Measurements from ENCODE around the gene CD7.

Gene CD7

GRCh38 chr17:82328141-82328993 is 11.0 kb upstream of the CD7 start:
- DNase-seq, result no peak

DNA sequence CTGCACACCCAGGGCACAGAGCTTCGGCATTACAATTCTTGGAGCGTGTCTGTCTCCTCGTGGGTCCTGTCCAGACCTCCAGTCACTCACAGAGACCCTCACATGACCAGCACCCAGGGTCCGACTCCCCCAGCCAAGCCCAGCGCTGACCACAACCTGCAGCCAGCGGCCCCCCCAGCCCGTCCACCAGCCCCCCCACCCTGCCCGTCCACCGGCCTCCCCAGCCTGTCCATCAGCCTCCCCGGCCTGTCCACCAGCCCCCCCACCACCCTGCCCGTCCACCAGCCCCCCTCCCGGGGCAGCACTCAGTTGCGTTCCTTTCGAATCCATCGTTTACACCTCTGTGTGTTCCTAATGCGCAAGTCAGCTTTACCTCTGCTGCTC is 10.3 kb upstream of the CD7 start:
- DNase-seq, result no peak

DNA sequence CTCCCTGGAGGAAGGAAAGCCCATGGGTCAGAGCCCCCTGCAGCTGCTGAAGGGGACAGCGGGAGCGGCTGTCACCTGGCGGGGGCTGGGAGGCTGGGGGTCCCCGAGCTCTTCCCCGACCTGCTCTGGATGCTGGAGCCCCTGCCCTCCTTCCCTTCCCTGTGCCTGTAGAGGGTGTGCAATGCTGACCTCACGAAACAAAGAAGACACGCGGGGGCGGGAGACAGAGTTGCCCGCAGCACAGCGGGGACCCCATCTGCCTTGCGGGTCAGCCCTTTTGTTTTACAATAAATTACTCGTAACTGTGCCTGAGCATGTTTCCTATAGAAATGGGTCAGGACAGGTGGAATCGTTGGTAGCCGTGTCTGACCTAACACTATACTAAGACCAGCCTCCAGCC is 9.9 kb upstream of the CD7 start:
- DNase-seq, result no peak

GRCh38 chr17:82325286-82326180 is 8.1 kb upstream of the CD7 start:
- DNase-seq, result no peak

DNA sequence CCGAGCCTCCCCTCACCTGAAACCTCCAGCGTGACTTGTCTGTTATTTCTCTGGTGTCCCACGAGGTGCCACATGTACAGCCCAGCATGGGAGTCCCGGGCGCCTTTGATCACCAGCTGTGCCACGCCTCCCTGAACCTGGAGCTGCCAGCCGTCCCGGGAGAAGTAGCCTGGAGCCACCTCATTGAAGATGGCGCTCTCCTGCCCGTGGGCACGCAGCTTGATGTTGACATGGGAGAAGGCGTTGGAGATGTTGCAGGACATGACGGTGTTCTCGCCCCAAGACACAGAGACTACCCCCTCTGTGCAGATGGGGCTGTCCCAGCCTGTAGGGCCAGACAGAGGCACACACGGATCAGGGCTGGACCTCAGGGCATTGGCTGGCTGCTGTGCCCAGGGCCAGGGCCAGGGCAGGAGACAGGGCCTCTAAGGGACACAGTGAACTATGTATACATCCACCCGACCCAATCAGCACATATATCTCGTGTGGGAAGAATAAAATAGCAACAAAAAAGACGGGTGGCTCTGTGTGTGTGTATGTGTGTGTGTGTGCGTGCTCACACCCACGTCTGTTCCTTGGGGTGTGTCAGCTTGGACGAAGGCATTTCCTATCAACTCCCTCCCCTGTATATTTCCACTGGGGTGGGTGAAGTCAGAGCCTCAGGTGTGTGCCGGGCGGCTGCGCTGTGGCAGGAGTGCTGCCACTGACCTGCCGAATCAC is 7.3 kb upstream of the CD7 start:
- DNase-seq, result no peak

GRCh38 chr17:82323514-82324234 is 6.3 kb upstream of the CD7 start:
- DNase-seq, result no peak

GRCh38 chr17:82322526-82323453 is 5.4 kb upstream of the CD7 start:
- no peak for DNase-seq

DNA sequence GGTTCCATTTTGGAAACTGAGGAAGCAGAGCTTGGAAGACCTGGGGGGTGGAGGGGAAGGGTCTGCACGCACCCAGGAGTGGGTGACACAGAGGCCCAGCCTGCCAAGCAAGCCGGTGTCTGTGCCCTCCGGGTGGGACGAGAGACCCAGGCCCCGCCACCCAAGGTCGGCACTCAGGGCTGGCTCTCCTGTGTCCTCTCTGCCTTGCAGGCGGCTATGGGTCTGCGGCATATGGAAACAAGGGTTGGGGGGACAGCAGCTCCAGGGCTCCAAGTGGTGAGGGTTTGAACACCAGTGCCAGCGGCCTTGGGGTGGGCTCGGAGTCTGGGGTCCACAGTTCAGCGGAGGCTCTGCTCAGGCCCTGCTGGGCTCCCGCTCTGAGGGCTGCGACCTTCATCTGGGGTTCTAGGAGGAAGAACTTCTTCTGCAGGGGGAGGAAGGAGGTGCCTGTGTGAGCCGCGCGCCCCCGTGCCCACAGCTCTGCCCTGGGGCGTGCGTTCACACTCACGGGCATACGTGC is 4.6 kb upstream of the CD7 start:
- no peak for DNase-seq

GRCh38 chr17:82320956-82321927 is 3.8 kb upstream of the CD7 start:
- peak; percentile 79 for DNase-seq

- no peak for DNase-seq
Measured at GRCh38 chr17:82320140-82320840, 2.9 kb upstream of the CD7 start.

- no peak for DNase-seq
Measured at GRCh38 chr17:82319619-82320062, 2.2 kb upstream of the CD7 start.

DNA sequence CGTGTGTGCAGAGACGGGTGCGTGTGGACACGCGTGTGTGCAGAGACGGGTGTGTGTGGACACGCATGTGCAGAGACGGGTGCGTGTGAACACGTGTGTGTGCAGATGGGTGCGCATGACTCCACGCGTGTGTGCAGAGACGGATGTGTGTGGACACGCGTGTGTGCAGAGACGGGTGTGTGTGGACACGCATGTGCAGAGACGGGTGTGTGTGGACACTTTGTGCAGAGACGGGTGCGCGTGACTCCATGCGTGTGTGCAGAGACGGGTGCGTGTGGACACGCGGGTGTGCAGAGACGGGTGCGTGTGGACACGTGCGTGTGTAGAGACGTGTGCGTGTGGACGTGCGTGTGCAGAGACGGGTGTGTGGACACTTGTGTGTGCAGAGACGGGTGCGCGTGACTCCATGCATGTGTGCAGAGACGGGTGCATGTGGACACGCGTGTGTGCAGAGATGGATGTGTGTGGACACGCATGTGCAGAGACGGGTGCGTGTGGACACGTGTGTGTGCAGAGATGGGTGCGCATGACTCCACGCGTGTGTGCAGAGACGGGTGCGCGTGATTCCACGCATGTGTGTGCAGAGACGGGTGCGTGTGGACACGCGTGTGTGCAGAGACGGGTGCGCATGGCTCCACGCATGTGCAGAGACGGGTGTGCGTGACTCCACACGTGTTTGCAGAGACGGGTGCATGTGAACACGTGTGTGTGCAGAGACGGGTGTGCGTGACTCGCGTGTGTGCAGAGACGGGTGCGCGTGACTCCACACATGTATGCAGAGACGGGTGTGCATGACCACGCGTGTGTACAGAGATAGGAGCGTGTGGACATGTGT is 1.6 kb upstream of the CD7 start:
- no peak for DNase-seq

DNA sequence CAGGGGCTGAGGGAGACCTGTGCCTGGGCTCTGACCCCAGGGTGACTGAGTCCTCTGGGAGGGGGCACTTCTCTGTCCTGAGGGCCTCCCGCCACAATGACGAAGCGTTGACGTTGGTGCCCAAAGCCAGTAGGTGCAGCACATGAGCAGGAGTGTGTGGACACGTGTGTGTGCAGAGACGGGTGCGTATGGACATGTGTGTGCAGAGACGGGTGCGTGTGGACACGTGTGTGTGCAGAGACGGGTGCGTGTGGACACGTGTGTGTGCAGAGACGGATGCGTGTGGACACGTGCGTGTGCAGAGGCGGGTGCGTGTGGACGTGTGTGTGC is 726 bp upstream of the CD7 start:
- no peak for DNase-seq

- DNase-seq, result no peak
Measured at GRCh38 chr17:82316651-82317393, 586 bp downstream of the CD7 start.

- DNase-seq, result peak; percentile 36
Measured at GRCh38 chr17:82315703-82316358, 1.6 kb downstream of the CD7 start.

DNA sequence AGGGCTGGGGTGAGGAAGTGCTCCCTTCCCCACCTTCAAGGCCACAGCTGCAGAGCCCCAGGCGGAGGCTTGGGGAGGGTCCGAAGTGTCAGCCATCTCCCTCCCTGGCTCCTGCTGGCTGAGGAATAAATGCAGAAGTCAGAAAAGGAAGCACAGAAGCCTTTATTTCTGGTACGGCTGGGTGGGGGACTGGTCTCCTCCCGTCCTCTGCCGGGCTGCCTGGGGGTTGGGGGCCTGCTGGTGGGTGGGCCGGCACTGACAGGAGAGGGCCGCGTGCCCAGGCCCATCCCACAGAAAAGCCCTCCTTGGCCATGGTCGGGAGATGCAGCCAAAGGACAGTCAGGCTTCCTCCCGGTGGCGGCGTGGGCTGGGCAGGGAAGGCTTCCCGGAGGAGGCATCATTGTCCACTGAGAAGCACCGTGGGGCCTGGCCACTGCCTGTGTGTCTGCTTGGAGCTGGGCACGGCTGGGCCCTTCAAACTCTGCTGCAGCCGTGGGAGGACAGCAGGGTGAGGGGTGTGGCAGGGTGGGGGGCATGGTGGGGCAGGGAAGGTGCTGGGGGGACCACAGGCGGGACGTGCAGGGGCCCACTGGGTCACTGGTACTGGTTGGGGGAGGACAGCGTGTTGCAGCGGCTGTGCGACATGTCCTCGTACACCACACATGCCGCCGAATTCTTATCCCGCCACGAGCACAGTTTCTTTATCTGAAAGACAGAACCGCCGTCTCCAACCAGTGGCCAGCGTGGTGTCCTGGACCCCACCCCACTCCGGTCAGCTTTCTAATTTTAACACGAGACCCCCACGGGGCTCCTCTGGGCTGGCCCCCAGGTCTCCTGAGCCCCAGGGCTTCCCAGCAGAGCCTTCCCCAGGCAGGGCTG is 2.4 kb downstream of the CD7 start:
- no peak for DNase-seq
